Astrocyte of the hippocampus (primary cell): ENCODE data around the gene FRRS1L.

Experiments
- DNase-seq: peaks from one replicate; pipeline ENCODE4 v3.0.0; 2011; ENCODE audit warnings: low read depth, low spot score

The FRRS1L gene

DNA sequence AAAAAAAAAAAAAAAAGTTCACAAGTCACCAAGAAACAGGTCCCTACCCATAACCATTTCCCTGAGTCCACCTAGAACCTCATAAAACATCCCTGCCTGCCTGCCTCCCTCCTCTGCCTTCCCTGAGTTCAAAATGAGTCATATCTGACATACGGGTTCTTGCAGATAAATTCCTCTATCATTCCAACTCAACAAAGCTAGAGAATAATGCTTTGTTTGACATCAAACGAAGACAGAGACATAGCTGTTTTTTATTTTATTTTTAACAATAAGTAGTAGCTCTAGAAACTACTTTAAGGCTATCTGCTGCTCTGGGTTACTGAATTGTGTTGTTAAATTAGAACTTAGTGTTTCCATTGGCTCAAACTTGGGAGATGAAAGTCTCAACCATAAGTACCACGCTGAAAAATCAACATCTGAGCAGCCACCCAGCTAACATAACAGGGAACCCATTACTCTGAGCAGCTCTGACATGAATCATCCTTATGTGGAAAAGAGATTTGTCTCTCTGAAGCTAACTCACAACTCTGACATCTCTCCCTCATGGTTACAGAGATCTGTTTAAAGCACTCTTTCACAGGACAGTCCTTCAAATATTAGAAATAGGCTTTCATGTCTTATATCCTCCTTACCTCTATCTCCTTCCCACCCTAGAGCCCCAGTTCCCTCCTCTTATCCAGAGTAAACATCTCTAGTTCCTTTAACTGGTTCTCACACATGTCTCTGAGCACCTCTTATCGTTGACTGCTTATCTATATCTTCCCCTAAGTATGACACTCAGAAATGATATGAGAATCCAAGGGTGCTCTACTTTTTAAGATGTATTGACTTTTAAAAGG is 59.4 kb downstream of the FRRS1L start:
- peak; percentile 63 for DNase-seq

DNA sequence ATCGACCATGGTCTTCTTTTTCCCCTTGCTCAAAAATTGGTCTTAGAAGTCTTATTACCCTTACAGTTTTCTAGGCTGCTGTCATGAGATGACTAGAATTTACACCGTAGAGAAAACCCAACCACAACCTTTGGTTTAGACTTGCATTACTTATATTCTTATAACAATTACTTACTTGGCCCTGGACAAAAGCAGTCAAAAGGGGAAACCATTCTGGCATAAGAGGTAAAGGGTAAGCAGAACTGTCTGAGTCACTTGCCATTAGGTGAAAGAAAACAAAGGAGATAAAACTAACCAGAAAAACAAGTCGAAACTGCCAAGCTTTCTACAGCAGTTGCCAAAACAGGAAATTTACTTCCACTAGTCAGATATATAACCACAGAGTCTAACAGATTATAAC is 65.2 kb downstream of the FRRS1L start:
- DNase-seq = peak; percentile 88

DNA sequence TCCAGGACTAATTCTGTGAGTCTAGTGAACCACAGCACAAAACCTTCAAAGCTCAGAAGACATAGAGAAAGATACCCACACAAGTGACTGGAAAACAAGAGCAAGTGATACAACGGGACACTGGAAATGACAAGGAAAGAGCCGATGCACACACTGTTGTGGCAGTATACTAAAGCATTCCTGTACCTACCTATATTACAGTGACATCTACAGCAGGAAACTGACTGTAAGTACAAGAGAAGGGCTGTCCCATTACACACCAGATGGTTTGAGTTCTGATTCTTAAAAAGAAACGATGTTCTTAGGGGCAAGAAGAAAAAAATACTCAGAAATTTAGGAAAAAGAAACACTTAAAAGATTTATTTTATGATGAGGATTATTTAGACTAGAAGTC is 65.8 kb downstream of the FRRS1L start:
- DNase-seq = no peak

DNA sequence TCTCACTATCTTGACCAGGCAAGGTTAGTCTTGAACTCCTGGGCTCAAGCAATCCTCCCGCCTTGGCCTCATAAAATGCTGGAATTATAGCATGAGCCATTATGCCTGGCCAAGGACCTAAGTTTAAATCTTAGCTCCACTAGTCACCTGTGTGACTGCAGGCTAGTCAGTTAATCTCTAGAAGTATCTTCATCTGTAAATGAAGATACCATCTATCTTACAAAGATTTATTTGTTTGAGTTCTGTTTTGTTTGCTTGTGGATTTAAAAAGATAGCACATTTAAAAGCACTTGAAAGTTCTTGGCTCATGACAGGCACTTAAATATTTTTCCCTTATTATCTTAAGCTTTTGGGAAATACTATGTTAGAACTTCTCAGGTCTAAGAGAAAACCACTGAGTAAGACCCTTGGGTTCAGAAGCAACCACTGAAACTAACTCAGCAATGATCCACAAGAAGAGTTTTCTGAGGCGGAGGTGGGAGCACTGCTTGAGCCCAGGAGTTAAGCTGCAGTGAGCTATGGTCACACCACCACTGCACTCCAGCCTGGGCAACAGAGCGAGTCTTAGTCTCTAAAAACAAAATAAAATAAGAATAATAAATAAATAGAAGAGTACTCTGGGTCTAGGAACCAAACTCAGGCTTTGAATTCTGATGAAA is 66.4 kb downstream of the FRRS1L start:
- DNase-seq = no peak

DNA sequence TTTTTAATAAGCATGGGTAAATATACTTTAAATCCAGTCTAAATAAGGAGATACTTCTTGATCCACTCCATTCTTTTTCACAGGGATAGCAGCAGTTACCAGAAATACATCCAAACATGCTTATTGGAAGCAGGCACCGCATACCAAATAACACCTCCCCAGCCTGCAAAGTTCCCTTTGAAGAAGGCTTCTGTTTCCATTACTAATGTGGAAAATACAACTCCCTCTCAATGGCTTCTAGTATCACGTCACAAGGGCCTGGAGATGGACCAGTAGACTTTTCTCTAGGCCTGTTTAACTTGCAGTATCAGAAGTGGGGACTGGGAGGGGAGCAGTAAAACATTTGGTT is 68.1 kb downstream of the FRRS1L start:
- DNase-seq = peak; percentile 69

DNA sequence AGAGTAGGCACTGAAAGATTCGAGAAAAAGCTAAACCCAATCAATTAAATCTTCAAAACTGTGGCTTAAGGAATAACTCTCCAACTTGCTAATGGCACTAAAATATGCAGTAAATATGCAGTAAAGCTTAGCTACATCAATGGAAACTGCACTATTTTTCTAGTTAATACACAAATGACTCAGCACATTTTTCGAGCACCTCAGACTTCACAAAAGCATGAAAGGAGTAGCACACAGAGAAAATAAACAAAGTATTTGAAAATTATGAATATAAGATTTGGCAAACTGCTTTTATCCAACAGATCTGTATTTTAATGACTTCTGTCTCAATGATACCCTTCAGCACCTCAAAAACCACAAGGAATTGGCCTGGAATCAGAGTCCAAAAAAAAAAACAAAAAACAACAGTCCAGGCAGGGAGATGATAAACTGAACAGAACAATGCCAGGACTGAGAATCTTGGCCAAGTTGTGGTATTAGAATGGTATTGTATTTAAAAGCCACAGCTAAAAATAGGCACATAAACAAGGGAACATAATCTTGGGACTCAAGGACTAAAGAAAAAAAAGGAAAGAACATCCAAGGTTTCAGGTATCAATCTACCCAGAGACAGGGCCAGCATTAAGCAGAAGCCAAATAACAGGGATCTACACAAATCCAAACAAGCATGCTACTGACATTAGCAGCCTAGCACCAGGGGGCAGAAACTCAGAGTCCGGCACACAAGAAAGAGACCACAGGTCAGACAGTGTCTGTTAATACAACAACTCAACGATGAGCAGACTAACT is 68.7 kb downstream of the FRRS1L start:
- DNase-seq = peak; percentile 92

DNA sequence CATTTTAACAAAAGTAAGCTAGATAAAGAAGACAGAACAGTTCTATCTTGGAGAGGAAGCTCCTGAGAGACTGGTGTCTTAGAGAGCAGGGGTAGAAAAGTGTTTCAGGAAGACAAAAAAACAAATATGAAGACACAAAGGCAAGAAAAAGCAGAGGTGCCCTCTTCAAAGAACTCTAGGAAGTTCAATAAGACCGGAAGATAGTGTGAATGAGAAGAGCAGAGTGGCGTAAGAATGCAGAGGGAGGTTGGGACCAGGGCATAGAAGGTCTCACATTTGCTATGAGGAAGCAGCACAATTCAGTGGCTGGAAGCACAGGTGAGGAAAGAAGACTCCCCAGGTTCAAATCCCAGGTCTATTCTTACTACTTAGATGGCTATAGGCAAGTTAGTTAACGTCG is 69.9 kb downstream of the FRRS1L start:
- DNase-seq = no peak

DNA sequence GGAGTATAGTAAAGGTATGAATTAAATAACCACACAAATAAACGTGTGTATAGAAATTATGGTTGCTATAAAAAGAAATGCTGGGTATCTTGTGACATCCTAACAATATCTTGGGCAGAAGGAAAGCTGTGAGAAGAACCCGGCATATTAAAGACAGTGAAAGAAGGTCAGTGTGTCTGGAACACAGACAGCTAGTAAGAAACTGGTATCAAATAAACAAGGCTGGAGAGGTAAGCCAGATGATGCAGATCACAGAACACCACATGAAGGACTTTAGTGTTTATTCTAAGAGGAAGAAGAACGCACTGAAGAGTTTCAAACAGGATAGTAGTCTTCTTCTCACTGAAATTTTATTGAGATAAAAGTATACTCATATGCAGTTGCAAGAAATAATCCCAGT is 71.7 kb downstream of the FRRS1L start:
- no peak for DNase-seq

DNA sequence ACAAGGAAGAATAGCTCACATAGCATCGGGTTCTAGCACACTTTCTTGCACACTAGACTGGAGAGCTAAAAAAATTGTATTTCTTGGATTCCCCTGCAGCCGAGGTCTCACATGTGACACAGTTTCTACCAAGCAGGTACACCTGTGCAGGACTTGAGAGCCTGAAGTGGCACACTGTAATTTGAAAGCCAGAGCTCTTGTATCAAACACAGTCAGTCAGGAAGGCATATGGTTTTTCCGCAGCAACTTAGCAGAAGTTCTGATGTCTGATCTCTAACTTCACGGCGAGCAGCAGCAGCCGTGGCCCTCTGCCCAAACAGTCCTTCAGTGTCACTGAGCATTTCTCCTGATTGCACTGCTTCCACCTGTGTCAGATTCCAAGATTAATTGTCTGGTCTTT is 72.8 kb downstream of the FRRS1L start:
- DNase-seq = no peak

DNA sequence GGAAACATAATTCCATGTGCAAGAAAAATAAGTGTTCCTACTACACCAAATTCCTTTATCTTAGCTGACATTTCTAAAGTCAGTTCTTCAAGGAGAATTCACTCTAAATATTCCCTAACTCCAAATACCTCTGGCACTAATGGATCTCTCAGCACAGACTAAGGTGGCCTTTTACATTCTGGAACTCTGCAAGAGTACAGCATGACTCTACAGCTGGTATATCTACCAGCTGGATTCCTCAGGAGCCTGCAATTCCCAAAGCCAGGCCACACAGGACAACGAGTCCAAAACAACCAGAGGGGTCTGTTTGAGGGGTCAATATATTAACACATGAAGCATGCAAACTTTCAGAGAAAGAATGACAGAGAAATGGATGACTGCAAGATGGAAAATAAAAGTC is 74.5 kb downstream of the FRRS1L start:
- DNase-seq = no peak

DNA sequence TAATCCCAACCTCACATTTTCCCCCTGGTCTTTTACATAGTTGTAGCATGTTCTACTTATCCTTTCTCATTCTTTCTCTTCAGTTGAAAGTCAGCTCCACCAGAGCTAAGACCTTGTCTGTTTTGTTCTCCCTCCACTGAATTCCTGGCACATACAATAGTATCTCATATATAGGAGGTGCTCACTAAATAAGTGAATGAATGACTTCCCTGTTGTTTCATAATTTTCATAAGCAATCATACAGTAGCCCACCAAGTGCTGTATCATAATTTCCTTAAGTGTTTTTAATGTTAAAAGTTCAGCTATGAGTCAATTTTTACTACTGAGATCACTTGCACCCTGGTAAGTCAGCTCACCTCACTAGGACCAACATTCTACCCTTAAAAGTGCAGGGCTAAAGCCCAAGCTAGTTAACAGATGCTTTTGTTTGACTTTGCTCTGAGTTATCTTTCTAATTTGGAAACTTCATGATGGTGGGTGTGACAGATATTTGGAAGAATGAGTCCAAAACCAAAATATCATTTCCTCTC is 74.9 kb downstream of the FRRS1L start:
- no peak for DNase-seq

DNA sequence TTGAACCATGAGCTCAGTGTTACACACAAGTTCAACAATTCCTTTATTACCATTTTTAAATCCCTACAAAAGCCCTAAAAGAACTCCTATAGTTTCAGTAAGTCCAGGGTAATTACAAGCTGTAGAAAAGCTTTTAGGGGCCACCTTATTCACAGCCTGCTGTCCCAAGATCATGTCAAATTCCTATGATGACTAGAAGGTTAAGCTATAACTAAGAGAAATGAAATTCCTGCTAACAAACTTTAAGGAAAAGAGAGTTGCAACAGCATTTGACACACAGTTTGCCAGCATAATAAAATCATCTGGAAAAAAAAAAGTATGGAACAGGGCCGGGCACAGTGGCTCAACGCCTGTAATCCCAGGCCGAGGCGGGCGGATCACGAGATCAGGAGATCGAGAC is 78.8 kb downstream of the FRRS1L start:
- DNase-seq = no peak

DNA sequence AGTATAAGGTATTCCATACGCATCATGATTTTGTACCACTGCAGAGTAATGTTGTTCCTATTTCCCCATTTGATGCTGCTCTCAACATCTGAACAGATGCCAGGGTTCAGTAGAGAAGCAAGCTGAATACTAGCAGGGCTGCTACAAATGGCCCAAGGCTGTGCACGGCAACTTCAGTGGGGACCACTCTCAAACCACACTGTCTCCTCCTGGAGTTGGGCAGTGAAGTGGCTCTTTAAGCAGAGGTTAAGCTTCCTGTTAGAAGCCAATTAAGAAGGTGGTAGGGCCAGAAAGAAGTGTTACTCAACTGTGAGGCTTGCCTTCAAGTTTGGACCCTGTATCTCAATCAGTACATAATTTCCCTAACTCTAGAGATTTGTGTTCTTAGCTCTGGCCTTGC is 79.3 kb downstream of the FRRS1L start:
- no peak for DNase-seq

DNA sequence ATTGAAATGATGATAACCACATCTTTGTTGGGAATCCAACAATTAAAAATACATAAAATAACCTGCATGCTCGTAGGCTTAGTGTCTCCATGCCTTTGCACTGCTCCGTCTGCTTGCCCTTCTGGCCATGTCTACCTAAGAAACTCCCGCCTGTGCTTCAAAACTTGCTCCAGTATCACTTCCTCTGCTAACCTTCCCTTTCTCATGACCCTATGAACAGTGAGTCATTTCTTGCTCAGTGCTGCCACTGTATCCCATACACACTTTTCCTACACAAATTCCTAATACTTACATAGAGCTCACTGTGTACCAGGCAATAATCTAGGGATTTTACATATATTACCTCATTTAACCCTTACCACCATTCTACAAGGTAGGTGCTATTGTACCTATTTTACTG is 80.8 kb downstream of the FRRS1L start:
- no peak for DNase-seq

DNA sequence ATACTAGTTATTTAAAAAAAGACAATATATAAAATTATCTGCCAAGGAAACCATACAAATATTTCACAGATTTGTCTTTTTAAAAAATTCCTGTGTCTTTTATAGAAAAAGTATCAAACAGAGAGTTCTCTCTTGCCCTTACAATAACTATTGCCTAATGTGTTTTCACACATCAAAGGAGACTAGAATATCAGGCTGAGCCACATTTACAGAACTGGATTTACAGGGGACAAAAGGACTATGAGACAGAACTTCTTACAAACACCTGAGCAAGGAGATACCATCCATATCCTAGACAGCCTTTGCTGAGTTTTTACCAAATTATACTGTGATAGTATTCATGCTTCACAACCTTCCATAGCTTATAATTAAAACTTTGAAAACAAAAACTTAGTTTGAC is 81.5 kb downstream of the FRRS1L start:
- no peak for DNase-seq

DNA sequence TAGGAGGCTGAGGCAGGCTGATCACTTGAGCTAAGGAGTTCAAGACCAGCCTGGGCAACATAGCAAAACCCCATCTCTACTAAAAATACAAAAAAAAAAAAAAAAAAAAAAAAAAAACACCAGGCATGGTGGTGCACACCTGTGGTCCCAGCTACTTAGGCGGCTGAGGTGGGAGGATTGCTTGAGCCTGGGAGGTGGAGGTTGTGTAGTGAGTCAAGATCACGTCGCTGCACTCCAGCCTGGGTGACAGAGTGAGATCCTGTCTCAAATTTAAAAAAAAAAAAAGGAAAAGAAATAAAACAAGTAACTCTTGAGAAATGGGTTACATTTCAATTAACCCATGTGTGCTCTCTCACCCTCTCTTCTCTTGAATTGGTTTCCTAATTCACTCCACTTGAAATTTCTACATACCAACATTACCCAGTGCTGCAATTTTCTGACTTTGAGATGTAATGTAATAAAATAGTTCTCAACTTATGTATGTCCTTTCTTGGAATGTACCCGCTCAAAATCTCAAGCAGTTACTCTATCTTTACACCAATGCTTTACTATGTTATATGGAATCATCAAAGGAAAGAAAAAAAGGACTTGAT is 83.1 kb downstream of the FRRS1L start:
- no peak for DNase-seq

DNA sequence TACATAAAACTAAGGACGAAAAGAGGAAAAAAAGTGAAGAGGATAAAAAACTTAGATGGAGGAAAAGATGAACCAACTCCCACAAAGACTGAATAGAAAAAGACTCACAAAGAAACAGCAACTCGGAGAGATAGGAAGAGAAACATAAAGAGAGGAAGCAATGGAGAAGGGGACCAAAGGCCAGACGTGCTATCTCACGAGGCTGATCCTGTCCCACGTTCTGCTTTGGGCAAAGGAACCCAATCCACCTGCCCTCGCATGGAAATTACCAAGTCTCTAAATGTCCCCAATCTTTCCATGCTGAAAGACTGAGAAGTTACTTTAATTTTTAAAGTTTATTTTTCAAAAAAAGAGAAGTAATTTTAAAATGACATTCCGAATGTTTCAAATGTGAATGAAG is 83.9 kb downstream of the FRRS1L start:
- DNase-seq = no peak

DNA sequence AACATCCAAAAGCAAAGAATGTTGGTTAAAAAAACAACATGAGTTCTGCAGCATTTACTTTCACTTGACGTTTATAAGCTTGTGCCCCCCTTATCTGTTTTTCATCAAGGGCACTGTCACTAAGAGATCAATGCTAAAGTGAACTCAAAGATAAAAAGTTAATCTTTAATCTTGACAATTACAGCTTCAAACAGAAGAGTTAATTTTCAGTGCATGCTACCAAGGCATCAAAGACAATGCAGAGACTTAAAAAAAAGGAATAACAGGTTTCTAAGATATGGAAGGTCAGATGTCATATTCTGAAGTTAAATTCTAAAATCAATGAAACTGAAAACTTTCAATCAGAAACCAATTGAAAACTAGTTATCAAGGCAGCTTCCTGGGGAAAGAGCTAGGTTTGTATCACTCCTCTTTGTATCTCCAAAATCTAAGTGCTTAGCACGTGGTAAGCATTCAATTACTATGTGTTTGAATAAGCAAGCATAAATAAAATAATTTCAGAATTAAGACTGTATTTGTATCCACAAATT is 84.9 kb downstream of the FRRS1L start:
- no peak for DNase-seq
